Measurements from ENCODE around the gene AXDND1.

The AXDND1 gene

GRCh38 chr1:179541774-179542173 is 176.0 kb downstream of the AXDND1 start:
- no peak overlapping the region for H3K4ac ChIP-seq (ENCODE audit: low read depth, low read length)
- H3K79me2 ChIP-seq (ENCODE audit: control insufficient read depth, insufficient read depth, low read length) = no peaks in the 10 kb centered on the region
- H4K5ac ChIP-seq (ENCODE audit: low read length) = no peak overlapping the region

GRCh38 chr1:179545321-179545720 is 179.6 kb downstream of the AXDND1 start:
- no peaks in the 10 kb centered on the region for H3K4me1 ChIP-seq (ENCODE audit: control insufficient read depth, low read depth, low read length)
- no peak overlapping the region for H3K4ac ChIP-seq (ENCODE audit: low read depth, low read length)
- H3K27me3 ChIP-seq (ENCODE audit: insufficient read depth, low read length, poor library complexity) = no peaks in the 10 kb centered on the region
- no peak for DNase-seq
- no peak overlapping the region for H3K23ac ChIP-seq (ENCODE audit: low read length)
- H3K4me2 ChIP-seq (ENCODE audit: low read length) = no peak overlapping the region
- H4K5ac ChIP-seq (ENCODE audit: low read length) = no peak overlapping the region
- H3K36me3 ChIP-seq (ENCODE audit: control insufficient read depth, insufficient read depth, low read length) = no peaks in the 10 kb centered on the region
- H2BK15ac ChIP-seq (replicated peaks; ENCODE audit: low read depth) = no peak overlapping the region
- H3K79me1 ChIP-seq (ENCODE audit: low read length) = no peaks in the 10 kb centered on the region
- H3K56ac ChIP-seq (ENCODE audit: low read length) = no peak overlapping the region
- no peak overlapping the region for H2AK5ac ChIP-seq (ENCODE audit: low read length)
- H3K4me3 ChIP-seq (ENCODE audit: low read length) = no peak overlapping the region
- no CpG with 5 or more reads among the region's 3 CpGs for WGBS (ENCODE audit: extremely low coverage, insufficient coverage, low lambda C conversion rate)
- H3K79me2 ChIP-seq (ENCODE audit: control insufficient read depth, insufficient read depth, low read length) = no peaks in the 10 kb centered on the region
- H2BK120ac ChIP-seq (ENCODE audit: low read depth, low read length) = no peak overlapping the region
- H3K9ac ChIP-seq (ENCODE audit: low read length) = no peak overlapping the region
- H4K8ac ChIP-seq (ENCODE audit: low read depth, low read length) = no peak overlapping the region
- H3K27ac ChIP-seq (ENCODE audit: low read depth, low read length) = no peak overlapping the region
- no peak overlapping the region for H3K18ac ChIP-seq (ENCODE audit: low read length)
- H2BK5ac ChIP-seq (ENCODE audit: low read length) = no peak overlapping the region

More at GRCh38 chr1:179541774-179542173, 176.0 kb downstream of the AXDND1 start:
- no peak overlapping the region for H3K18ac ChIP-seq (ENCODE audit: low read length)
- no peak overlapping the region for H2BK120ac ChIP-seq (ENCODE audit: low read depth, low read length)
- no peak overlapping the region for H3K9ac ChIP-seq (ENCODE audit: low read length)
- H3K36me3 ChIP-seq (ENCODE audit: control insufficient read depth, insufficient read depth, low read length) = no peaks in the 10 kb centered on the region
- no peak overlapping the region for H3K27ac ChIP-seq (ENCODE audit: low read depth, low read length)
- H2BK5ac ChIP-seq (ENCODE audit: low read length) = no peak overlapping the region
- H3K79me1 ChIP-seq (ENCODE audit: low read length) = no peaks in the 10 kb centered on the region
- no peak overlapping the region for H2BK15ac ChIP-seq (replicated peaks; ENCODE audit: low read depth)
- no peak overlapping the region for H2AK5ac ChIP-seq (ENCODE audit: low read length)
- H4K8ac ChIP-seq (ENCODE audit: low read depth, low read length) = no peak overlapping the region
- no peak overlapping the region for H3K23ac ChIP-seq (ENCODE audit: low read length)
- no peaks in the 10 kb centered on the region for H3K27me3 ChIP-seq (ENCODE audit: insufficient read depth, low read length, poor library complexity)
- H3K4me1 ChIP-seq (ENCODE audit: control insufficient read depth, low read depth, low read length) = no peaks in the 10 kb centered on the region
- no CpG with 5 or more reads among the region's 2 CpGs for WGBS (ENCODE audit: extremely low coverage, insufficient coverage, low lambda C conversion rate)
- DNase-seq = no peak
- H3K56ac ChIP-seq (ENCODE audit: low read length) = no peak overlapping the region
- no peak overlapping the region for H3K4me2 ChIP-seq (ENCODE audit: low read length)
- H3K4me3 ChIP-seq (ENCODE audit: low read length) = no peak overlapping the region

- no peak for DNase-seq
- no peaks in the 10 kb centered on the region for H3K4me1 ChIP-seq (ENCODE audit: control insufficient read depth, low read depth, low read length)
- no peak overlapping the region for H3K9ac ChIP-seq (ENCODE audit: low read length)
- no peak overlapping the region for H2BK120ac ChIP-seq (ENCODE audit: low read depth, low read length)
- H2BK15ac ChIP-seq (replicated peaks; ENCODE audit: low read depth) = no peak overlapping the region
- no peaks in the 10 kb centered on the region for H3K79me2 ChIP-seq (ENCODE audit: control insufficient read depth, insufficient read depth, low read length)
- no peaks in the 10 kb centered on the region for H3K36me3 ChIP-seq (ENCODE audit: control insufficient read depth, insufficient read depth, low read length)
- H3K56ac ChIP-seq (ENCODE audit: low read length) = no peak overlapping the region
- no peak overlapping the region for H3K4me3 ChIP-seq (ENCODE audit: low read length)
- H4K8ac ChIP-seq (ENCODE audit: low read depth, low read length) = no peak overlapping the region
- WGBS (ENCODE audit: extremely low coverage, insufficient coverage, low lambda C conversion rate) = no CpG with 5 or more reads among the region's 2 CpGs
- no peaks in the 10 kb centered on the region for H3K79me1 ChIP-seq (ENCODE audit: low read length)
- no peak overlapping the region for H3K4ac ChIP-seq (ENCODE audit: low read depth, low read length)
- no peak overlapping the region for H3K4me2 ChIP-seq (ENCODE audit: low read length)
- no peaks in the 10 kb centered on the region for H3K27me3 ChIP-seq (ENCODE audit: insufficient read depth, low read length, poor library complexity)
- no peak overlapping the region for H3K27ac ChIP-seq (ENCODE audit: low read depth, low read length)
- H3K18ac ChIP-seq (ENCODE audit: low read length) = no peak overlapping the region
- no peak overlapping the region for H4K5ac ChIP-seq (ENCODE audit: low read length)
- H3K23ac ChIP-seq (ENCODE audit: low read length) = no peak overlapping the region
- H2AK5ac ChIP-seq (ENCODE audit: low read length) = no peak overlapping the region
- H2BK5ac ChIP-seq (ENCODE audit: low read length) = no peak overlapping the region
Measured at GRCh38 chr1:179547021-179547535, 181.3 kb downstream of the AXDND1 start.

GRCh38 chr1:179548666-179549367 is 183.0 kb downstream of the AXDND1 start:
- no peaks in the 10 kb centered on the region for H3K79me1 ChIP-seq (ENCODE audit: low read length)
- H3K18ac ChIP-seq (ENCODE audit: low read length) = no peak overlapping the region
- no peak overlapping the region for H4K8ac ChIP-seq (ENCODE audit: low read depth, low read length)
- H3K4me1 ChIP-seq (ENCODE audit: control insufficient read depth, low read depth, low read length) = no peaks in the 10 kb centered on the region
- H3K4me2 ChIP-seq (ENCODE audit: low read length) = no peak overlapping the region
- no peak overlapping the region for H2BK120ac ChIP-seq (ENCODE audit: low read depth, low read length)
- H3K27ac ChIP-seq (ENCODE audit: low read depth, low read length) = no peak overlapping the region
- no peak overlapping the region for H3K4ac ChIP-seq (ENCODE audit: low read depth, low read length)
- no peak overlapping the region for H2BK15ac ChIP-seq (replicated peaks; ENCODE audit: low read depth)
- no peak overlapping the region for H2BK5ac ChIP-seq (ENCODE audit: low read length)
- no peak for DNase-seq
- WGBS (ENCODE audit: extremely low coverage, insufficient coverage, low lambda C conversion rate) = no CpG with 5 or more reads among the region's 3 CpGs
- no peak overlapping the region for H3K9ac ChIP-seq (ENCODE audit: low read length)
- no peak overlapping the region for H3K23ac ChIP-seq (ENCODE audit: low read length)
- H3K36me3 ChIP-seq (ENCODE audit: control insufficient read depth, insufficient read depth, low read length) = no peaks in the 10 kb centered on the region
- H3K56ac ChIP-seq (ENCODE audit: low read length) = no peak overlapping the region
- no peaks in the 10 kb centered on the region for H3K79me2 ChIP-seq (ENCODE audit: control insufficient read depth, insufficient read depth, low read length)
- no peak overlapping the region for H2AK5ac ChIP-seq (ENCODE audit: low read length)
- H3K27me3 ChIP-seq (ENCODE audit: insufficient read depth, low read length, poor library complexity) = no peaks in the 10 kb centered on the region
- no peak overlapping the region for H4K5ac ChIP-seq (ENCODE audit: low read length)
- H3K4me3 ChIP-seq (ENCODE audit: low read length) = no peak overlapping the region

- no CpG with 5 or more reads among the region's 2 CpGs for WGBS (ENCODE audit: extremely low coverage, insufficient coverage, low lambda C conversion rate)
- H3K56ac ChIP-seq (ENCODE audit: low read length) = no peak overlapping the region
- no peaks in the 10 kb centered on the region for H3K36me3 ChIP-seq (ENCODE audit: control insufficient read depth, insufficient read depth, low read length)
Measured at GRCh38 chr1:179549368-179549700, 183.6 kb downstream of the AXDND1 start.

More at GRCh38 chr1:179549368-179549700, 183.6 kb downstream of the AXDND1 start:
- Histone ChIP-seq H2BK15ac (replicated peaks; ENCODE audit: low read depth) (no peak overlapping the region), H4K5ac (ENCODE audit: low read length) (no peak overlapping the region), H3K4me3 (ENCODE audit: low read length) (no peak overlapping the region), H2BK5ac (ENCODE audit: low read length) (no peak overlapping the region), H3K18ac (ENCODE audit: low read length) (no peak overlapping the region), H3K4ac (ENCODE audit: low read depth, low read length) (no peak overlapping the region), H3K79me1 (ENCODE audit: low read length) (no peaks in the 10 kb centered on the region), H4K8ac (ENCODE audit: low read depth, low read length) (no peak overlapping the region), H3K4me1 (ENCODE audit: control insufficient read depth, low read depth, low read length) (no peaks in the 10 kb centered on the region), H3K23ac (ENCODE audit: low read length) (no peak overlapping the region), H3K27ac (ENCODE audit: low read depth, low read length) (no peak overlapping the region), H3K4me2 (ENCODE audit: low read length) (no peak overlapping the region), H3K27me3 (ENCODE audit: insufficient read depth, low read length, poor library complexity) (no peaks in the 10 kb centered on the region), H3K9ac (ENCODE audit: low read length) (no peak overlapping the region), H2BK120ac (ENCODE audit: low read depth, low read length) (no peak overlapping the region), H3K79me2 (ENCODE audit: control insufficient read depth, insufficient read depth, low read length) (no peaks in the 10 kb centered on the region), H2AK5ac (ENCODE audit: low read length) (no peak overlapping the region)
- DNase-seq = no peak

Data from mesendoderm (in vitro differentiated cells).